GM19328 (cell line): ENCODE measurements around the gene NPIPB6.
A peak's percentile ranks its signal among the peaks of the same experiment; 100 is the strongest.
"Not testable (repeated sequence)": the region's sequence is repeated elsewhere in the genome, so short reads cannot be mapped to it uniquely, and the experiment has no call there.

Experiments used
- ATAC-seq: cut with Tn5 transposase; IDR thresholded peaks from one replicate; pipeline ENCODE4 v1.9.1; 2021; ENCODE audit warnings: mild to moderate bottlenecking, moderate library complexity; ENCODE audit not compliant: unreplicated experiment

The NPIPB6 gene

GRCh38 chr16:28363408-28363807 lies at the start of gene NPIPB6:
Gene NPIPB6 (minus strand): TSS chr16:28363508. CDS start chr16:28362822, 686 bp downstream.
- ATAC-seq: not testable (repeated sequence)

GRCh38 chr16:28403220-28404072 lies 40.1 kb upstream of the NPIPB6 start, which contains the start of gene EIF3CL:
Gene EIF3CL (minus strand): TSS chr16:28403841. CDS start chr16:28403618, 223 bp downstream.
- peak; percentile 96 for ATAC-seq

GRCh38 chr16:28392054-28392453 lies 28.7 kb upstream of the NPIPB6 start:
- ATAC-seq: not testable (repeated sequence)

DNA sequence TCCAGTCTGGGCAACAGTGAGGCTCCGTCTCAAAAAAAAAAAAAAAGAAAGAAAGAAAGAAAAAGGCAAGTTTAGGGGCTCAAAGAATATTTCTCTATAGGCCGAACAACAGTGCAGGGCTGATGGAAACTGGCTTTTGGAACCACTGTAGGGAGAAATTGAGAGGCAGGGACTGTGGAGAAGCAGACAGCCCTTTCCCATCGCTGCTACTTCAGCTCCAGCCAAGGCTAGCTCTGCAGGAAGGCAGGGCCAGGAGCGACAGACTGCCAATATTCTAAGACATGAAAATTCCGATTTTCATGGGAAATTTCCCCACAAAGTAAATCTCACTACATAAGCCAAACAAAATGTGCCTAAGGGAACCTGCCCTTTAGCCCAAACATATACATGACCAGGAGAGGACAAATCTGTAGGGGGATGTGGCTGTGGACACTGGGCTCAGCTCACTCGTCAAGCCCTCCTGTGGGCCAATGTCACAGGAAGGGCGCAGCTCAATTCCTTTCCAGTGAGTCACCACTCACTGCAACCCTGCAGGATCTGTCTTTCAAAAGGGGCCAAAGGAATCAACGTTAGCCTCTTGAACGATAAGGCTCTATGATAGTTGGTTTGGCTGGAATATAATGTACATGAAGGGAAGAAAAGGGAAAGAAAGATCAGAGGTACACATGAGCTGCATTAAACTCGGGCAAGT lies 19.0 kb upstream of the NPIPB6 start:
- ATAC-seq: not testable (repeated sequence)

- ATAC-seq: not testable (repeated sequence)
Observed at GRCh38 chr16:28377822-28378221, 14.5 kb upstream of the NPIPB6 start.

DNA sequence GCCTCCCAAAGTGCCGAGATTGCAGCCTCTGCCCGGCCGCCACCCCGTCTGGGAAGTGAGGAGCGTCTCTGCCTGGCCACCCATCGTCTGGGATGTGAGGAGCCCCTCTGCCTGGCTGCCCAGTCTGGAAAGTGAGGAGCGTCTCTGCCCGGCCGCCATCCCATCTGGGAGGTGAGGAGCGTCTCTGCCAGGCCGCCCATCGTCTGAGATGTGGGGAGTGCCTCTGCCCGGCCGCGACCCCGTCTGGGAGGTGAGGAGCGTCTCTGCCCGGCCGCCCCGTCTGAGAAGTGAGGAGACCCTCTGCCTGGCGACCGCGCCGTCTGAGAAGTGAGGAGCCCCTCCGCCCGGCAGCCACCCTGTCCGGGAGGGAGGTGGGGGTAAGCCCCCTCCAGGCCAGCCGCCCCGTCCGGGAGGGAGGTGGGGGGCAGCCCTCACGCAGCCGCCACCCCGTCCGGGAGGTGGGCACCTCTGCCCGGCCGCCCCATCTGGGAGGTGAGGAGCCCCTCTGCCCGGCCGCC lies 13.9 kb upstream of the NPIPB6 start:
- not testable (repeated sequence) for ATAC-seq

DNA sequence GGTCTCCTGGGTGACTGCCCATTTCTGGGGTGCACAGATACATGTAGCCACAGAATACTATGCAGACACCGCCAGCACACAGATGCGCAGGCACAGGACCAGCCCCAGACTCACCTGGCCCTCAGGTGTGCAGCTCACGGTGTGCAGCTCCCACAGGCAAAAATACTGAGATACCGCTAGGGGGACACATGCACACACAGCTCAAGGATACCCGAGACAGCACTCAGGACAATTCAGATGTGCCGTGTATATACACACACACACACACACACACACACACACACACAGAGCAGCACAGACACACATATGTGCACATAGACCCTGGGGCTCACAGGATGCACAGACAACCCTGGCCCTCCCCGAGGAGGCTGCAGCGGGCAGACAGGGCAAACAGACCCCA lies 11.8 kb upstream of the NPIPB6 start:
- not testable (repeated sequence) for ATAC-seq

GRCh38 chr16:28374281-28374680 lies 11.0 kb upstream of the NPIPB6 start:
- ATAC-seq: not testable (repeated sequence)

- not testable (repeated sequence) for ATAC-seq
Observed at GRCh38 chr16:28367926-28368325, 4.6 kb upstream of the NPIPB6 start.

DNA sequence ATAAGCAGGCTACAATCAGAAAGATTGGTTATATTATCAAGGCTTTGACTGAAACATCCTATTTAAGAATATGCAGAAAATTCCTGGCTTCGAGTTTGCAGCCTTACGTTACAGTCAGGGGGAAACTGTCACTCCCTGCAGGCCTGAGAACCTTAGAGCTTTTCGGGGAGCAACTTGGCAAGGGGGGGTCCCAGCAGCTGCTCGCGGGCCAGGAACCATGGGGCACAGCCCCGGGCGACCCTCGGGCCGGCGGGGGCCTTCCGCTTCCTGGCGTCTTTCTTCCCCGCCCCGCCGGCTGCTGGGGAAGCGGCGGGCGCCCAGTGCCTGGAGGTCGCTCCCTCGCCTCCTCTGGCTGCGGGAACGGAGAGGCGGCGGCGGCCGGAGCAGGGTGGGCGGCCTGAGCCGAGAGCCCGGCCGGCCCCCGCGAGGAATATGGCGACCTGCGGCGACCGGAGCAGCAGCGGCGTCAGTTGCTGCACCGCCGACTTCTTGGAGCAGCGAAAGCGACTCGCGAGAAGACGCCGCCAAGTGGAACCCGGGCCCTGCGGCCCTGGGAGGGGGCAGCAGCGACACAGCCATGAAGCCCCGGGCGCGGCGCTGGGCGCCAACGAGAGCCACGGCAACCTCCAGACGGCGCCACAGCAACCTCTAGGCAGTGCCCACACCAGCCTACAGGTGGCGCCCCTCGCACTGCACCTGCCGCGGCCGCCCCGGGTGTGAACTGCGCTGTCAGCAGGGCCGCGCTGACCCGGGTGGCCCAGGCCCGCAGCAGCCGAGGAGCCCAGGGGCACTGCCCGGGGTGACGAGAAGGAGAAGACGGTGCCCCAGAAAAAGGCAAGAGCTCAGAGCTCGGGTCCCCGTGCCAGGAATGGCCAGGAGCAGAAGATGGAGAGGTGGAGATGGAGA lies 1.2 kb upstream of the NPIPB6 start:
- peak; percentile 85 for ATAC-seq

GRCh38 chr16:28362600-28362999 lies 708 bp downstream of the NPIPB6 start:
- not testable (repeated sequence) for ATAC-seq

DNA sequence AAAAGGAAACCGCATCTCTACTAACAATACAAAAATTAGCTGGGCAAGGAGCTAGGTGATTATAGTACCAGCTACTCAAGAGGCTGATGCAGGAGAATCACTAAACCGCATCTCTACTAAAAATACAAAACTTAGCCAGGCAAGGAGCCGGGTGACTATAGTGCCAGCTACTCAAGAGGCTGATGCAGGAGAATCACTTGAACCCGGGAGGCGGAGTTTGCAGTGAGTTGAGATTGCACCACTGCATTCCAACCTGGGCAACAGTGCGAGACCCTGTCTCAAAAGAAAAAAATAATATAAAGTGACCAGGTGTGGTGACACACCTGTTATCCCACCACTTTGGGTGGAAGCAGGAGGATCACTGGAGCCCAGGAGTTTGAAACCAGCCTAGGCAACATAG lies 25.1 kb downstream of the NPIPB6 start:
- ATAC-seq: not testable (repeated sequence)

GRCh38 chr16:28336940-28337710 lies 26.2 kb downstream of the NPIPB6 start:
- ATAC-seq: not testable (repeated sequence)

DNA sequence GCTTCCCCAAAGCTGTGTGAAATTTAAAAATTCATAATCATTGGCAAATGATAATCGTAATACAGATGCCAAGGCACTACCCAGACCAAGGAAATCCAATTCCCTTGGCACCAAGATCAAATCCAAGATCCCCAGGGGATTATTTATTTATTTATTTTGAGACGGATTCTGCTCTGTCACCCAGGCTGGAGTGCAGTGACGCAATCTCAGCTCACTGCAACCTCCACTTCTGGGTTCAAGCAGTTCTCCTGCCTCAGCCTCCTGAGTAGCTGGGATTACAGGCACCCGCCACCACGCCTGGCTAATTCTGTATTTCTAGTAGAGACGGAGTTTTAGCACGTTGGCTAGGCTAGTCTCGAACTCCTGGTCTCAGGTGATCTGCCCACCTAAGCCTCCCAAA lies 27.6 kb downstream of the NPIPB6 start:
- not testable (repeated sequence) for ATAC-seq

GRCh38 chr16:28332632-28333031 lies 30.7 kb downstream of the NPIPB6 start:
- ATAC-seq: not testable (repeated sequence)

DNA sequence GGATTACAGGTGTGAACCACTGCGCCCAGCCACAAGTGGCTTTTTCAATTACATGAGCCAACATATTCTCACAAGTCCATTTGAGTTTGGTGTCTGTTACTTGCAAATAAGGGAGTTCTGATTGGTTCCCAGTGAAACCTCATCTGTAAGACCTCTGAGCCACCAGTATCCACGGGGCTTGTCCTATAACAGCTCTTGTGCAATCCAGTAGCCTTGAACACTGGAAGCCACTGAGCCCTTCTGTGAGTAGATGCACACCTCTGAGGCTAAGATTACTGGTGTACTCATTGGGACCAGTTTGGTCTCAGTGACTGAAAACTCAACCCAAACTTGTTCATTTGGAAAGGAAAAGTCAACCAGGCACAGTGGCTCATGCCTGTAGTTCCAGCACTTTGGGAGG lies 32.3 kb downstream of the NPIPB6 start:
- ATAC-seq: not testable (repeated sequence)

- not testable (repeated sequence) for ATAC-seq
Observed at GRCh38 chr16:28330232-28330631, 33.1 kb downstream of the NPIPB6 start.

GRCh38 chr16:28326881-28327610 lies 36.3 kb downstream of the NPIPB6 start:
- ATAC-seq: no peak

DNA sequence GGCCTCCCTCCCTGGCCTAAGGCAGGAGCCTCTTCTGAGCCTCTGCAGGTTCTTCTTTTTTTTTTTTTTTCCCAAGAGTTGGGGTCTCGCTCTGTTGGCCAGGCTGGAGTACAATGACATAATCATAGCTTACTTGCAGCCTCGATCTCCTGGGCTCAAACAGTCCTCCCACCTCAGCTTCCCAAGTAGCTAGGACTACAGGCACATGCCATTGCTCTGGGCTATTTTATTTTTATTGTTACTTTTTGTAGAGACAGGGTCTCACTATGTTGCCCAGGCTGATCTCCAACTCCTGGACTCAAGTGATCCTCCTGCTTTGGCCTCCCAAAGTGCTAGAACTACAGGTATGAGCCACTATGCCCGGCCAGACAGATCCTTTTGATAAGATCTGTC lies 38.4 kb downstream of the NPIPB6 start:
- ATAC-seq: no peak
